NCI-H460 (cell line): ENCODE data around the gene TSKU. TPM values are rescaled to one million over a fixed set of nuclear protein-coding genes. Genes with fewer than 3 reads are reported as not detected.

Experiments used
- DNase-seq: peaks from one replicate; pipeline ENCODE4 v3.0.0-alpha.2; 2016; ENCODE audit warnings: low read depth; ENCODE audit errors: extremely low read depth
- total RNA-seq: library from RNA; depleted of rRNA; stranded (reverse); fragments of >200 nt; shearing (Covaris generic); gene quantifications from 2 replicates; pipeline ENCODE4 v1.2.3, GENCODE V29; 2014

TSKU gene
- total RNA-seq, 1 experiment from 2014 or later = 92.3 TPM

GRCh38 chr11:76750746-76751145, 32.4 kb upstream of the TSKU start:
- no peak for DNase-seq

GRCh38 chr11:76752321-76753143, 30.6 kb upstream of the TSKU start:
- DNase-seq = peak; percentile 68

GRCh38 chr11:76753449-76753848, 29.7 kb upstream of the TSKU start:
- no peak for DNase-seq

- no peak for DNase-seq
These were observed 29.2 kb upstream of the TSKU start for GRCh38 chr11:76753950-76754349.

GRCh38 chr11:76756341-76756741, 26.8 kb upstream of the TSKU start:
- DNase-seq = no peak

- DNase-seq = no peak
These were observed 24.8 kb upstream of the TSKU start for GRCh38 chr11:76758311-76758710.

- DNase-seq = no peak
These were observed 24.1 kb upstream of the TSKU start for GRCh38 chr11:76759092-76759491.

GRCh38 chr11:76759517-76759916, 23.6 kb upstream of the TSKU start:
- no peak for DNase-seq

GRCh38 chr11:76760236-76760635, 22.9 kb upstream of the TSKU start:
- DNase-seq = no peak

GRCh38 chr11:76761718-76762355, 21.3 kb upstream of the TSKU start:
- DNase-seq = no peak

GRCh38 chr11:76762356-76762752, 20.8 kb upstream of the TSKU start:
- DNase-seq = no peak

- no peak for DNase-seq
These were observed 20.1 kb upstream of the TSKU start for GRCh38 chr11:76762867-76763572.

GRCh38 chr11:76763573-76764346, 19.4 kb upstream of the TSKU start:
- DNase-seq = no peak

- DNase-seq = no peak
These were observed 18.1 kb upstream of the TSKU start for GRCh38 chr11:76764941-76765665.

GRCh38 chr11:76765863-76766350, 17.2 kb upstream of the TSKU start:
- no peak for DNase-seq

- DNase-seq = no peak
These were observed 16.6 kb upstream of the TSKU start for GRCh38 chr11:76766521-76766920.

- no peak for DNase-seq
These were observed 15.5 kb upstream of the TSKU start for GRCh38 chr11:76767659-76768058.

GRCh38 chr11:76768088-76768908, 14.9 kb upstream of the TSKU start:
- no peak for DNase-seq

- peak; percentile 79 for DNase-seq
These were observed 14.1 kb upstream of the TSKU start for GRCh38 chr11:76768909-76769560.
